IMR-90 (cell line): ENCODE data around the gene AP2A1.

ENCODE experiments used
- CEBPB ChIP-seq: IDR thresholded peaks from 2 replicates; pipeline ENCODE4 v1.6.1; 2012; ENCODE audit warnings: low read depth, low read length, improper control_type of control experiment
- CHD1 ChIP-seq: IDR thresholded peaks from 2 replicates; pipeline ENCODE4 v1.6.1; 2012; ENCODE audit warnings: low read depth, low read length, improper control_type of control experiment
- MAZ ChIP-seq: IDR thresholded peaks from 2 replicates; pipeline ENCODE4 v1.6.1; 2012; ENCODE audit warnings: low read depth, mild to moderate bottlenecking, low read length, improper control_type of control experiment, moderate library complexity, borderline replicate concordance
- MXI1 ChIP-seq: IDR thresholded peaks from 2 replicates; pipeline ENCODE4 v1.6.1; 2012; ENCODE audit warnings: low read depth, mild to moderate bottlenecking, low read length, moderate library complexity, borderline replicate concordance
- NFE2L2 ChIP-seq: fragments of 150-350 bp; IDR thresholded peaks from 2 replicates; pipeline ENCODE4 v1.6.1; 2016; ENCODE audit warnings: low read depth, mild to moderate bottlenecking, low read length
- POLR2A ChIP-seq: IDR thresholded peaks from 2 replicates; pipeline ENCODE4 v1.6.1; 2012; ENCODE audit warnings: mild to moderate bottlenecking, low read depth, low read length
- RAD21 ChIP-seq: IDR thresholded peaks from 2 replicates; pipeline ENCODE4 v1.6.1; 2012; ENCODE audit warnings: low read length, improper control_type of control experiment
- RCOR1 ChIP-seq: IDR thresholded peaks from 2 replicates; pipeline ENCODE4 v1.6.1; 2012; ENCODE audit warnings: mild to moderate bottlenecking, low read length, improper control_type of control experiment; ENCODE audit not compliant: insufficient replicate concordance
- RFX5 ChIP-seq: IDR thresholded peaks from 2 replicates; pipeline ENCODE4 v1.8.0; 2012; ENCODE audit warnings: low read depth, mild to moderate bottlenecking, low read length, moderate library complexity
- TF ChIP-seq, protein P1 (sequence below): conservative IDR thresholded peaks from 2 replicates; pipeline ENCODE4 v1.5.1; 2012; ENCODE audit warnings: mild to moderate bottlenecking, low read depth, low read length, improper control_type of control experiment
- TF ChIP-seq, protein P2 (sequence below): fragments of 150-350 bp; IDR thresholded peaks from 2 replicates; pipeline ENCODE4 v1.6.1; 2016; ENCODE audit warnings: low read depth, mild to moderate bottlenecking, low read length, moderate library complexity, borderline replicate concordance
- TF ChIP-seq, protein P3 (sequence below): fragments of 150-350 bp; IDR thresholded peaks from 2 replicates; pipeline ENCODE4 v1.6.1; 2017; ENCODE audit warnings: mild to moderate bottlenecking, antibody characterized with exemption, low read length, low read depth

DNA sequence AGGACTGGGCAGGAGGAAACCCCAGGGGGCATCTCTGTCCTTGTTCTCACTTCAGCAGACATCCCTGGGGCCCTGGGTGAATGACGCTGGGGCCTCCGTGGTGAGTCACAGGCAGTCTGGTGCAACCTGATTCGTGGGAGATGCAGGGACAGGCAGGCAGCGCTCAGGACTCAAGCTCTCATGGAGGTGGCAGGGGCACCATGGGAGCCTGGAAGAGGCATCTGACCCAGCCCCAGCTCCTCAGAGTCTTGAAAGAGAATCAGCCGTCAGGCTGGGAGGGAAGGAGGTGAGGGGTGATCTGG is 70.2 kb downstream of the AP2A1 start:
- TF ChIP-seq, protein P1, sequence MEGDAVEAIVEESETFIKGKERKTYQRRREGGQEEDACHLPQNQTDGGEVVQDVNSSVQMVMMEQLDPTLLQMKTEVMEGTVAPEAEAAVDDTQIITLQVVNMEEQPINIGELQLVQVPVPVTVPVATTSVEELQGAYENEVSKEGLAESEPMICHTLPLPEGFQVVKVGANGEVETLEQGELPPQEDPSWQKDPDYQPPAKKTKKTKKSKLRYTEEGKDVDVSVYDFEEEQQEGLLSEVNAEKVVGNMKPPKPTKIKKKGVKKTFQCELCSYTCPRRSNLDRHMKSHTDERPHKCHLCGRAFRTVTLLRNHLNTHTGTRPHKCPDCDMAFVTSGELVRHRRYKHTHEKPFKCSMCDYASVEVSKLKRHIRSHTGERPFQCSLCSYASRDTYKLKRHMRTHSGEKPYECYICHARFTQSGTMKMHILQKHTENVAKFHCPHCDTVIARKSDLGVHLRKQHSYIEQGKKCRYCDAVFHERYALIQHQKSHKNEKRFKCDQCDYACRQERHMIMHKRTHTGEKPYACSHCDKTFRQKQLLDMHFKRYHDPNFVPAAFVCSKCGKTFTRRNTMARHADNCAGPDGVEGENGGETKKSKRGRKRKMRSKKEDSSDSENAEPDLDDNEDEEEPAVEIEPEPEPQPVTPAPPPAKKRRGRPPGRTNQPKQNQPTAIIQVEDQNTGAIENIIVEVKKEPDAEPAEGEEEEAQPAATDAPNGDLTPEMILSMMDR = no peak
- TF ChIP-seq RCOR1 (no peak), RFX5 (no peak), CEBPB (no peak), POLR2A (no peak), NFE2L2 (no peak), RAD21 (no peak), MXI1 (no peak), CHD1 (no peak), MAZ (no peak)
- TF ChIP-seq, protein P2, sequence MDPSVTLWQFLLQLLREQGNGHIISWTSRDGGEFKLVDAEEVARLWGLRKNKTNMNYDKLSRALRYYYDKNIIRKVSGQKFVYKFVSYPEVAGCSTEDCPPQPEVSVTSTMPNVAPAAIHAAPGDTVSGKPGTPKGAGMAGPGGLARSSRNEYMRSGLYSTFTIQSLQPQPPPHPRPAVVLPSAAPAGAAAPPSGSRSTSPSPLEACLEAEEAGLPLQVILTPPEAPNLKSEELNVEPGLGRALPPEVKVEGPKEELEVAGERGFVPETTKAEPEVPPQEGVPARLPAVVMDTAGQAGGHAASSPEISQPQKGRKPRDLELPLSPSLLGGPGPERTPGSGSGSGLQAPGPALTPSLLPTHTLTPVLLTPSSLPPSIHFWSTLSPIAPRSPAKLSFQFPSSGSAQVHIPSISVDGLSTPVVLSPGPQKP = no peak
- TF ChIP-seq, protein P3, sequence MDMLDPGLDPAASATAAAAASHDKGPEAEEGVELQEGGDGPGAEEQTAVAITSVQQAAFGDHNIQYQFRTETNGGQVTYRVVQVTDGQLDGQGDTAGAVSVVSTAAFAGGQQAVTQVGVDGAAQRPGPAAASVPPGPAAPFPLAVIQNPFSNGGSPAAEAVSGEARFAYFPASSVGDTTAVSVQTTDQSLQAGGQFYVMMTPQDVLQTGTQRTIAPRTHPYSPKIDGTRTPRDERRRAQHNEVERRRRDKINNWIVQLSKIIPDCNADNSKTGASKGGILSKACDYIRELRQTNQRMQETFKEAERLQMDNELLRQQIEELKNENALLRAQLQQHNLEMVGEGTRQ = no peak
